Stimulated activated CD8-positive, alpha-beta memory T cell treated with anti-CD3 and anti-CD28 coated beads, Interleukin-15, amount 100 ng/mL, for 1 hour (primary cell): Measurements from ENCODE around the gene CADPS.

Source experiments
- DNase-seq: peaks from one replicate; pipeline ENCODE4 v3.0.0-alpha.2; 2020; ENCODE audit warnings: low read depth

Gene CADPS

DNA sequence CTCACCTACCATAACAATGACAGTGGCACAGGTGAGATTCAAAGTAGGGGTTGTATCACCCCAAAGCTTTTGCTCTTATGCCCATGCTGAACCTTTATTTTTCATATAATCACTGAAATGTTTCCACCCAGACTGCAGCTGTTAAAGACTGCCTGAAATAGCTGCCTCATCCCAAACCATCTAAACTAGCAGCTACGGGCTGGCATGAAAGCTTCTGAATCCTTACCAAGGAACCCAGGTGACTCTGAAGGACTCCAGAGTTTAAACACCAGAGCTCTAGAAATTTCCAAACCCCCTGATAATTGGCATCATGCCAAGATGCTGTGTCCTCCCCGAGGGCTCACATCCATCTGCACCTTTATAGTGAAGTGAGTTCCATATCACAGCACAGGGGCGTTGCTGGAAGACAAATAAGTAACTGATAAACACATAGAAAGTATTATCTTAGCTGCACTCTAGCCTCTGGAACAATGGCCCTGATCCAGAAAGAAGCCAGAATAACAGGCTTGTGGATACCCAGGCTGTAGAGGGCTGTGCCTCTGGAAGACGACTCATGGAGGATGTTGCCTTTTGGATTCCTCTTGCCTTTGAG is 238.9 kb downstream of the CADPS start:
- no peak for DNase-seq

DNA sequence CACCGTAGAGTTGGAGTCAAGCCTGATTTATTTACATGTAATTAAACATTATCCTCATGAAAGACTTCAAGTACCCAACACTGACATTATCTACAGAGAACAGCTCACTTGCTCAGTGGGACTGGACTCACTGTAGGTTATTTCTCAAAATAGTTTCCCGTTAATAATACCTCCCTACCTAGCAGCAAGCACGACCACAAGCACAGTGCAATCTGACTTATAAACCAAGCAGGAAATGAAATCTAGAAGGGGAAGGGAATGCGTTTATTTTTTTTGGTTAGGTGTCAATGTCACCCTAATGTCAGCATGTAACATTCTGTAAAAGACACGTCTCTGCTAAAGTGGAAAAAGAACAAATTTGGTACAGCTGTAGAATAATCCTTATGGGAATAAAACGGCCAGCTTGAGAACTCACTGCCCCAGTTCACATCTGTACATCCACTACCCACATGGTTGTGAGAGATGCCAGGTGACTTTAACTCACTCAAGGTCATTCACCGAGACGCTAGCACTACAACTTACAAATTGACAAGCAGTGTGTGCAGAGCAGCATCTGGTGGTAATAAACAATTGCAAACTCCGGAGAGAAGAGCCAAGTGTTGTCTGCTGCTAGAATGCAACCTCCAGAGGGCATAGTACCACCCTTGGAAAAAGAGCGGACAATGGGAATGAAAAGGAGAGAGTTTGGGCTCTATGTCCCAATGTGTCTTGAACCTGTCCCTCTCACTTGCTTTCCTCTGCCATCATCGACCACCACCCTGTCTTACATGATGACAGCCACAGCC is 242.5 kb downstream of the CADPS start:
- DNase-seq, result no peak

DNA sequence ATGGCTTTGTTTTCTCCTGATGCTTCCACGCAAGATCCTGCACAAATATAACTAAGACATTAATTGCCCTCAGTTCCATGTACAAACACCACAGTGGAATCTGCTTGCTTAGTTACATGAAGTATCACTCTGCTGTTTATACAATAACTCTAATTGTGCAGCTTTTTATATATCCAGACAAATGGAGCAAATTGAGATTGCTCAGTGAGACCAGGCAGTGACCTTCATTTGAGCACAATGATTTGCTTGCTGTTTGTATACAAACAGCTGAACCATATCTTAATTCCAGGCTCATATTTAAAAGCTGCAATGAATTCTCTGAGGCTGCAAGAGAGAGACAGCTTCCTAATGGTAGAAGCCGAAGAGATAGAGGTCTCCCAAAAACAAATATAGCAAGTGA is 243.7 kb downstream of the CADPS start:
- no peak for DNase-seq

DNA sequence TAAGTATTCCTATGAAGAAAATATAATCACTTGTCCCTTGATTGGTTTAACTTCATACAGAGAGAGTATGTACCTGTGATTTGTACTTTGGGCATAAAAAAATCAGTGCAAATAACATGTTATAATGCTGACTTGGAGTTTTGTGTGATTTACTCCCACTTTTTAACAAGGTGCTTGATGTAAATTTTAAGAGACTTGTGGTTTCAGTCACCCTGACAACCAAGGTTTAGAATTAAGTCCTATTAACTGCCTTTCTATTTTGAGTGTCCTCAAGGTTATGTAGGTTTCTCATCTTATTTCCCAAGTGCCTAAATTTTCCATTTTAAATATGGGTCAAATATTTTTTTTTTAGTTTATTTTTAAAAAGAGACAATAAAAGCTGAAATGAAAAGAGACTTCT is 244.6 kb downstream of the CADPS start:
- no peak for DNase-seq

DNA sequence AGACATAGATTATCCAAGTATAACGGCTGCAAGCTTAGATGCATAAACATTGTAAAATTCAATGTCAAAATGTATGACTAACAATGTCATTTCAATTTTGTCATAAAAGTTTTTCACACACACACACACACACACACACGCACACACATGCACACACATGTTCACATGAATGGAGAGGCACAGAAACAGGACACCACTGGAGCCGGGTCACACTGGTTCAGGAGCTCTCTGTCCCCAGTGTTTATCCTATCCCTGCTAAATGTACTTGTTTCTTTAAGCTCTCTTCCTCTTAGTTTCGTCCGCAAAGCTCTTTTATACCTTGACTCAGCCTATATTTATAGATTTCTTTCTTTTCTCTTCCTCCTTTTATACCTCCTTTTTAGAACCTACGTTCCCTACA is 249.9 kb downstream of the CADPS start:
- DNase-seq, result no peak

DNA sequence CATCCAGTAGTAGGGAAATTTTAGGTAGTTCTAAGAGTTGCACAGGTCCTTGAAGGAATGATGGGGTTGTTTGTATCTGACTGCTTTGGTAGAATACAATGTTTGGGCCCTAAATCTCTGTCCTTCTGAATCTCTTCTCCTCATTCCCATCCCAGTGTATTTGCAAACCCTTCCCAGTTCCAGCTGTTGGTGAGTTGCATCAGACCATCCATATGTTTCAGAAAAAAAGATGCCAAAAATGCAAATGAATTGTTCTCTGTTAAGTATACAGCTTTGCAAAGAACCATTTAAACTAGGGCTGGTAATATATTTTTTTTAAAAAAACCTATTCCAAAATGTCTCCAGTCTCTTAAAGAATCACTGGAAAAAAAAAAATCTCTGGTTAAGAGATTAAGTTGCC is 251.0 kb downstream of the CADPS start:
- DNase-seq, result no peak

DNA sequence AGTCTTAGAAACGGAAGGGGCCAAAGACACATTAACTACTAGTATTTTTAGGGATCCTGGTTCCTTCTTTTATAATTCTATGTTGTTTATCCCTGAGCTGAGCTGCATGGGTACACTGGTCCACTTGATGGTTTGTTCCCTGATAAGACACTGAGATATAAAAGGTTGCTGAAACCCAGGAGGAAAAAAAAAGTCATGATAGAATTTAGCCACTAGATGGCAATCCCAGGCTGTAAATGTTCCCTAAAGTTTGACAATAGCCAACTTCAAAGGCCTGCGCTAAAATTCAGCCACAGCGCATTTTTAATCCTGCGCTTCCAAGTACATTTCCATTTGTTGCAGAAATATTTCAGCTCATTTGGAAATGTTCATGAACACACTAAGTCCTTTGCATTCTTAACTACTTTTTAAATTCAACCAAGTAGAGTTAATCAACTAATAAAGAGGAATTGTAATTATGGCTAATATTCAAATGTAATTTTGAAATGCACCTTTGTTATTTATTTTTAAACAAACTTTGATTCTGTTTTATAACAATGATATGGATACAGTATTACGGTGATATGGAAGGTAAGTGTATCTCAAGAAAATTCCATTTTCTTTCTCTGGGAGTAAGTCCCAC is 252.6 kb downstream of the CADPS start:
- no peak for DNase-seq

DNA sequence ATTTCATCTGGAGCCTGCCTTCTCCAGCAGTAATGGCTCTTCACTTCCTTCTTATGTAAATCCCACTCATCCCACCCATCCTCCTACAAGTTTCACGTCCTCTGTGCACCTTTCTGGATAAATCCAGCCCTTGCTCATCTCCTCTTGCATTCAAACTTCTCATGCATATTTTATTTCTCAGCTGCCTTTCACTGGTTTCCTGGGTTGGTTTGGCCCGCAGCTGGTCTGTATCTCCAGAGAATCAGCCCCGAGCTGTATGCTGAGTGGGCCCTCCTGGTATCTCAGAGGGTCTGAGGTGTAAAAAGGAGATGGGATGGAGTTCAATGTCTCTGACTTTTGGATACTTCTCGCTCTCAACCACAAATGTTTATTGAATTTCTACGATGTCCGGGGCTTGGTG is 253.3 kb downstream of the CADPS start:
- no peak for DNase-seq

DNA sequence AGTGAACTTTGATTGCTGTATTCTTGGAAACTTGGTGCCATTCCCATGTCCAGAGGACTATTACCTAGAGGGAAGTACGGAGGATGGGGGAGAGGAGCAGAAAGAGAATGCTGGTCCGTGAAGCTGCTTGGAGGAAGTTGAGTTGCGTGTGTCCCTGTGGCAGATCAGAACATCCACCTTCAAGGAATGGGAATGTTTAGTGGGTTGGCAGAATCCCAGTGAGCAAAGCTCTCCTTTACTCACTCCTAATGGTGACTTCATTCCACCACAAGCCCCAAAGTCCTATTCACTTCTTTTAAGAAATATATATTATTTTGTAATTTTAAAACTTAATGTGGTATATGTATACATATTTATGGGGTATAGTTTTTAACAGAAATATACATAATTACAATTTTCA is 254.0 kb downstream of the CADPS start:
- no peak for DNase-seq

DNA sequence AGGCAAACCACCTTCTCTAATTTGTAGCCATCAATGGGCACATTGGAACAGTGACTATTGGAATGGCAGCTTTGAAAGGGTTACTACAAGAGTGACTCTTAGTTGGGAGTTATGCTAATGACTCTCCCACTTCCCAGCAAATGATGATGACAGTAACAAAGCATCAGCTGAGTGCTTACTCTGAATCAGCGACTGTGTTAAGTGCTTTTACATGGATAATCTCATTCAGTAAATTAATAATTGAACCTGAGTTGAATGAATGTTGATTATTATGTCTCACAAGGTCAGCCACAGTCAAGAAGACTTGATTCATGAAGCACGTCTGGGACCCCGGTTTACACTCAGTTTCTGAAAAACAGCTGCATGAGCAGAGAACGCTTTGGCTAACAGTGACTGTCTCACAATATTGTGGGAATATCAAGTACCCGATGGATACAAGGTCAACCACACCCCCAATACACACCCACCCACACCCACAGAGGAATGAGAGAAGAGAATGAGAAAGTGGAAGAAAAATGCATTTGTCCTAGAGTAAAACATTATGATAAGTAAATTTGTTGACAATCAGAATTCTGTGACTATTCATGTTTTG is 259.9 kb downstream of the CADPS start:
- DNase-seq, result no peak

DNA sequence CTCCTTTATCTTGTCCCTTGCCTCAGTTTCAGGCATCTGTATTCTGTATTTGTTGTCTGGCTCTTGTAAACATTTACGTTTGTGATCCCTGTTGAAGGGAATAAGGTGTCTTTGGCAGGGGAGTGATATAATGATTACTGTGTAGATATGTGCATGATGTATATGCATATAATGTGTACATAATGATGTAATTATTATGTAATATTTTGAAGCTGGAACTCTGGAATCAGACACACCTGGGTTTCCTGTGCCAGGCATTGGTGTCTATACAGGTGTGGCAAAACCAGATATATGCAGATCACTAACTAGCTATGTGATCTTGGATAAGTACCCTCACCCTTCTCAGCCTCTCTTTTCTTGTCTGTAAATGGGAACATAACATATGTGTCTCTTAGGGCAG is 260.7 kb downstream of the CADPS start:
- no peak for DNase-seq

DNA sequence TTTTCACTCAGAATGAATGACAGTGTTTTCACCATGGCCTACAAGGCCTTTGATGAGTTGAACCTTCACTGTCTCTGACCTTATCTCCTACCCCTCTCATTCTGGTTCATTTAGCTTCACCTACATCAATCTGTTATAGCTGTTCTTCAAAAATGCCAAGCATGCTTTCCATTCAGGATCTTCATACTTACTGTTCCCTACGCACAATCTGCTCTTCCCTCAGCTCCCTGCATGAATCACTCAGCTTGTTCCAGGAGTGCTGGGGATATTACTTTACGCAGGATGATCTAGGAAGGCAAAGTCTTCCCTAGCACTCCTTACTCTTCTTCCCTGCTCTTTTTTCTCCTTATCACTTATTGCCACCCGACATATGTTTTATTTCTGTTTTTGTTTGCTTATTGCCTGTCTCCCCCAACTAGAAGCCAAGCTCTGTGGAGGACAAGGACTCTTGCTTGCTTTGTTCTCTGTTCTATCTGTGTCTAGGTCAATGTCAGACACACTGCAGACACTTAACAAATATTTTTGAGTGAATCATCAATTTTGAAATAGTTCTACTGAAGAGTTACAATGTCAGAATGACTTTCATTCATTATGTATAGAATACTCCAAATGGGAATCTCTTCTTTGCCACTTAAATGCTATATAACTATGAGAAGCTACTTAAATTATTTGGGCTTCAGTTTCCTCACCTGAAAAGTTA is 263.5 kb downstream of the CADPS start:
- no peak for DNase-seq

DNA sequence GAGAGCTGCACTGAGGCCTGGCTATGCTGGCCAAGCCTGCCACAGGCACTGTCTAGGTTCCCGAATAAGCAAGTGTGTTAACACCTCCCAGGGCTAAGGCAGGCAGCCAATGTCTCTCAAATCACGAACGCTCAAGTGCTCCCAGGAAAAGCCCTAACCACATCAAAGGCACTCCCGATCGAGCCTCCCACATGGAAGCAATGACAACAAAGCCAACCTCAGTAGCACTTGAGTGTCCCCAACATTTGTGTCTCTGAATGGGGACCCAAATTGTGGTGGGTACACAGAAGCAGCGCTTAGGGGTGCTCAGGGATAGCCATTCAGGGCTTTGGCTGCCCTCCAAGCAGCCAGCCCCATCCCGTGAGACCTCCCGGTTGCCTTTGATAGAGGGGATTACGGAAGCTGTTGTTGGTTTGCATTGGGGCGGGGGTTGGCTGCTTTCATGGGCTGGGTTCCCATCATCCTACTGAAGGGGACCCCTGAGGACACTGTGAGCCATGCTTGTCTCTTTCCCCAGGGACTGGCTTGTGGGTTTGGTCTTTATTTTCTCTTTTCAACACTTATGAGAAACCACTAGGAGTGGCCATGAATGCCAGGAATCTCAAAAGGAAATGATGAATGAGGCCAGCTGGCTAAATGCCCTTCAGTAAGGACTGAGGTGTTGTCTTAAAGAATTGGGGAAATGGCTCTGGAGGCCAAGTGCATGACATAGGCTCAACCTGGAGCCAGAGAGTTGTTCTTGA is 267.8 kb downstream of the CADPS start:
- DNase-seq, result no peak

DNA sequence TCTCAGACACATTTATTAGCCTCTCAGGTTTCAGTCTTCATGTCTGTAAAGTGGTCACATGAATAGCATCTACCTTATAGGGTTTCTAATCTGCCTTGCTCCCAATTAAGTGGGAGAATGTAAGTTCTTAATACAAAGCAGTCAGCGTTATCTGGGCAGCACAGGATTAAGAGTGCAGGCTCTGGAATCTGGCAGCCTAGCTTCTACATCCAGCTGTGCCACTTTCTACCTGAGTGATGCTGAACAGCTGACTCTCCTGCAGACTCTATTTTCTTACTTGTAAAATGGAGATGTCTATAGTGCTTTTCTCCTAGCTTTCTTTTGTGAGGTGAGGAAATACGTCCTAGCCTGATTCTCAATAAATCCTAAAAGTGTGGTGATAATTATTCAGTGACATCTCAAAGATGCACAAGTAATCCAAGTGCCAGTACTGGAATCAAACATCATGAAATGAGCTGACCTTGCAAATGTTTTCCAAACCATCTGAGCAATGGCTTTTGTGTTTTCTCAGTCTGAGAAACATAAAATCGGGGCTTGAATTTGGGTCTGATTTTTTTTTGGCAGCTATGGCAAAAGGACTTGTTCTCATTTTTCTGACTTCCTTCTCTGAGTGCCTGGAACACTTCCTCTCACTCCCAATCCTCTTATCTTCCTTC is 269.7 kb downstream of the CADPS start:
- no peak for DNase-seq

DNA sequence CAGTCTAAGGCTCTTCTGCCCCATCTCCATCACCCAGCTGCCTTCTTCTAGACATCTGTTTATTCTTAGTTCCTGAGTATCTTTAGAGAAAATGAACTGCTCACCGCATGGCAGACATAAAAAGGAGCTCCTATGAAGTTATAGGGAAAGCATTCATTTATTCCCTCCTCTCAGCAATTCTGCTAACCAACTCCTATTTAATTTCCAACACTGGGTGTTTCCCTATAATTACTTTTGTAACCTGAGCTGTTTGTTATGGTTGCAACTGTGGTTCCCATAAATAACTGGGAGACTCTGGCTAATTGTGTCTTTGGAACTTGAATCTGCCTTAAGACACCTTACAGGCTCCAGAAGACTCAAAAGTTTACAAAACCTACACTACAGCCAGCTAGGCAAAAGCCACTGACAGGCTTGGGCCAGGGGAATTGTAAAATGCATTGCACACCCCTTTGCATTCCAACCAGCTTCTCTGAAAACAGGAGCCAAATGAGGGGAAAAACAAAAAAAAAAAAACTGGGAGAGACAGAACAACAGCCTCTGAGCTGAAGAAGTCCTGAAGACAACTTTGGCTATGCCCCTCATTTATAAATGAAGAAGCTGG is 270.4 kb downstream of the CADPS start:
- no peak for DNase-seq

DNA sequence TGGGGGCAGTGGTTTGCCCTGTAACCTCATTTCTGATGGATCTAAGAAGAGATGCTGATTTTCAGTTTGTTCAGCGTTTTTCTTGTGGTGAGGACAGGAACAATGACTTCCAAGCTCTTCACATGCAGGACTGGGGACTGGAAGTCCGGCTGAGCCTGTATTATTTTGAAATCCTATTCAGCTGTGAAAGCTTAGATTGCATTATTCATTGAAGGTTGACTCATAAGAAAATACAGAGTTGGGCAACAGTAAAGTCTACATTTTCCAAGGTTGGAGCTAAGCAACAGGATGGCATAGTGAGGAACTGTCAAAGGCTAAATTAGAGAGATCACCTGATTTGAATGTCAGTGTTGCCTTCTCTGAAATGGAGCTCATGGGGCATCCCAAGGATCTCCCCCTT is 270.9 kb downstream of the CADPS start:
- DNase-seq, result no peak

DNA sequence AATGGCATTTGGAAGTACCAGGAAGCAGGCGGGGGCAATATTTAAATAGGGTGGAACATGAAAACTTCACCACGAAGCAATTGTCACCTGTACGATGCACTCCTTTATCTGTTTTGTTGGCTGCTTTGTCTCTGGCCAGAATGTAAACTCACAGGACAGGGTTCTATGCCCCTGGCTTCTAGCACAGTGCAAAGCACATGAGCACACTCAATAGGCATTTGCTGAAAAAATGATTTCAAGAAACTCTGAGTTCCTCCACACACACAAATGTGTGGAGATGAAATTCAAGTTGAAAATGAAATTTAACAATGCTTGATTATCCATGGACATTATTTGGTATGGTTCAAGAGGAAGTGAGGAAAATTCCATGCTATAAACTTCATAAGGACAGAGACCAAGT is 272.2 kb downstream of the CADPS start:
- DNase-seq, result no peak

DNA sequence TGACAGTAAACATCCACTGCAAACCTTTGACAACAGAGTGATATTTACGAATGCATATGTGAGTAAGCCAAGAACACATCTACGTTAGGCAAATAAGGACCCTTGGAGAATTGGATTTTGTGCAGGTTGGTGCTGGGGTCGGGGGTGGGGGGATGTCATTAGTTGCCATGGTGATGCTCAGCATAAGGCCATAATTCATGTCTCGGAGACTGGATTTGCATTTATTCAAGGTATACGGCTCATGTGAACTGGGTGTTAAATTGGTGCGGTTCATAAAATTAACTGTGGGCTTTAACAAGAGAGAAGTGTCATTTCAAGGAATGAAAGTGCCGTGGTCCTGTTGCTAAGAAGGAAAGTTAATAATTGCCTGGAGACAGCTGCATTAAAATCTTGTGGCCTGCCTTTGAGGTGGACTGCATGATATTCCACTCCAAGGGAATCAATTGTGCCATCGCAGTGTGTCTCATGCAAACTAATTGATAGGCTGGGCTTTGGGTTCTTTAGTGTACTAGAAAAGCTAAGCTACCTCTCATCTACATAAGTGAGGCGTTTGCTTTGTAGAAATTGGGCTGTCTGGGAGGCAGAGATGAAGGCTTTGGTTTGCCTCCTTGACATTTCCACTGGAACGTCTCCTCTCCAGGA is 273.0 kb downstream of the CADPS start:
- DNase-seq, result no peak

DNA sequence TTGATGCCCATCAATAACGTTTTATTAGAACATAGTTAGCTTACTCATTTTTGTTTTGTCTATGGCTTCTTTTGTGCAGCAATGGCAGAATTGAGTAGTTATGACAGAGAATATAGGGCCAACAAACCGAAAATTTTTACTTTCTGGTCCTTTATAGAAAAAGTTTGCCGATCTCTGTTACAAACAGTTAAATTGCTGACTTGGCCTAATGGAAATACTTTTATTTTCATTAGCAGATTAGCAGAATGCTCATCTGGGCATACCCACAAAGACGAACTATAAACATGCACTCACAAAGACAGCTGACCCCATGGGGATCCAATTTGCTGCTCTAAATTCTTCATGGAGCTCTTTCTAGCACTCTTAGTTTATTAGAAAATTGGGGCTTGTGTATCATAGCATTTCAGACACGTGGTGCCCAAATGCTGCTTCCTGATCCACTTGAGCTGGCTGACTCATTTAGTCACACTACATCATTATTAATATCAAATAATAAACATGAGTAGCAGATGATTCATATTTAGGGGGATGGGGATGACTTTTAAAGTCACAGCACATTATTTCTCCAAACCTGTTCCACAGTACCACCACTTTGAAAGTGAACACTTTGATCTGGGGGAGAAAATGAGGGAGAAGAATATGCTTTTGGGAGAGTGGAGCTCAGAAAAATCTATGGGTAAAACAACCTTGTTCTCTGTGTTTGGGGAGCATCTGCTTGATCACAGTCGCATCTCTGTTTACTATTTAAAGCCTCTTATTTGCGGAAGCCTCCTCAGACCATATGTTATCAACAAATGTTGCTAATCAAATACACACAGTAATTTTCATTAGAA is 273.8 kb downstream of the CADPS start:
- DNase-seq, result no peak

DNA sequence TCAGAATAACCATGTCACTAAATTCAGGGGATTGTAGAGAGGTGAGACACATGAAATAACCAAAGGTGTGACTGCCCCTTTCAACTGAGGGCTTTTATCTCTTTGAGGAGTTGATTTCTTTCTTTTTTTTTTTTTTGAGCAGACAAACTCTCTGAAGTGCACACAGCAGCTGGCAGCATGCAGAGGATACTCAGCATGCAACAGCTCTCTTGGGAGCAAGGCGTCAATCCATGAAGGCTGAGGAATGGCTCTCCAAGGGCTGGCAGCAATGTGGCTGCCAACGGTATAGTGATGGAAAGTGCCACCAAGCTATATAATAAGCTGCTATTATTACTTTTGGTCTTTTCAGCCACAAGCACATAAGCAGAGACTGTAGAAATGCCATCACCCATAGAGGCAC is 275.2 kb downstream of the CADPS start:
- DNase-seq, result no peak
